HG03159 (cell line): Measurements from ENCODE around the gene IPO4.

Experiments used
- ATAC-seq: cut with Tn5 transposase; IDR thresholded peaks from one replicate; pipeline ENCODE4 v1.9.1; 2021; ENCODE audit warnings: mild to moderate bottlenecking, moderate library complexity; ENCODE audit not compliant: unreplicated experiment

IPO4 gene

DNA sequence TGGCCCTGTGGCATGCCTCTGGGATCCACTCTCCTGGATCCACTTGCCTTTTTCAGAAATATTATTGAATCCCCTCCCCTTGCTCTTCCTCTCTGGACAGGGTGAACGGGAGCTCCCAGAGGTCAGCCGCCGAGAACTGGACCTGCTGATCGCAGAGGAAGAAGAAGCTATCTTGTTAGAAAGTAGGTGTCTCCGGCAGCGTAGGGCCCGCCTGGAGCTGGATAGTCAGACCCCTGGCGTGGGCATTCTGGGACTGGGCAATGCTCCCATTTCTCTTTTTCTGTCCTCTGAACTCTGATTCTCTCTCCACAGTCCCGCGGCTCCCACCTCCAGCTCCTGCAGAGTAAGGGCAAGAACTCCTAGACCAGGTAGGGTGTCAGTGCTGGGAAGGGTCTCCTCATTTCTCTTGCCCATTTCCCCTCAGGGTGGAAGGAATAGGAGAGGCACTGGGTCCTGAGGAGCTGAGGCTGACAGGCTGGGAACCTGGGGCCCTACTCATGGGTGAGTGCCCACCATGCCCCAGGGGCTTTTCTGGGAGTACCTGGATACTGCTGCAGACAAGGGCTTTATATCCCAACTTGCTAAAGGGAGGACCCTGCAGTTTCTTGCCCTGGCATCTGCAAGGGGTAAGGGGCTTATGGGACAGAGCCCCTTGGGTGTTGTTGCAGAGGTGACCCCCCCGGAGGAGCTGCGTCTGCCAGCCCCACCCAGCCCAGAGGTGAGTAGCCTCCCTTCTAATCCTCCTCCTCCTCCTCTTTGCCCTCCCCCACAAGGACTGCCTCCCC is 11.4 kb downstream of the IPO4 start:
- no peak for ATAC-seq

DNA sequence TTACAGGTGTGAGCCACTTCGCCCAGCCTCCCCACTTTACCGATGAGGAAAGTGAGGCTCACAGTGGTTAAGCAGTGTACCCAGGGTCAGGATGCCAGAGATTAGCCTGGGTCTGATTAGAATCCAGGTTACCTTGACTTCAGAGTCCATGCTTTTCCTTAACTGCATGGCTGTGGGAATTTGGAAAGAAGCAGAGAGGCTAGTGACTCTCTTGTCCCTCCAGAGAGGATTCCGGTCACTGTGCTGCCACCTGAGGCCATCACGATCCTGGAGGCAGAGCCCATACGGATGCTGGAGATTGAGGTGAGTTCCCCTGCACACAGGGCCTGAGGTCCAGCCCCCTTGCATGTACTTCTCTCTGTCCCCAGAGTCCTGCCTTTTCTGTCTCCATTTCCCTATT is 12.0 kb downstream of the IPO4 start:
- no peak for ATAC-seq

DNA sequence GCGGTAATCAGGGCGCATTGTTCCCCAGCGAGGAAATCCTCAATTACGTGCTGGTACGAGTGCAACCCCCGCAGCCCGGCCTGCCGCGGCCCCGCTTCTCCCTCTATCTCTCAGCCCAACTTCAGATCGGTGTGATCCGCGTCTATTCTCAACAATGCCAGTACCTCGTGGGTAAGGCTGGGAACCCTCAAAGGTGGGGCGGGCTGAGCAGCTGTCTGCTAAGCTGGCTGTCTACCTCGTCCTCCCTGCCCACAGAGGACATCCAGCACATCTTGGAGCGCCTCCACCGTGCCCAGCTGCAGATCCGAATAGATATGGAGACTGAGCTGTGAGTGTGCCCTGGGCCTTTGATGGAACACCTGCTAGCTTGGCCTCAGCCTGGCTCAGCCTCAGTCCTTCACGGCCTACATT is 15.7 kb downstream of the IPO4 start:
- no peak for ATAC-seq

DNA sequence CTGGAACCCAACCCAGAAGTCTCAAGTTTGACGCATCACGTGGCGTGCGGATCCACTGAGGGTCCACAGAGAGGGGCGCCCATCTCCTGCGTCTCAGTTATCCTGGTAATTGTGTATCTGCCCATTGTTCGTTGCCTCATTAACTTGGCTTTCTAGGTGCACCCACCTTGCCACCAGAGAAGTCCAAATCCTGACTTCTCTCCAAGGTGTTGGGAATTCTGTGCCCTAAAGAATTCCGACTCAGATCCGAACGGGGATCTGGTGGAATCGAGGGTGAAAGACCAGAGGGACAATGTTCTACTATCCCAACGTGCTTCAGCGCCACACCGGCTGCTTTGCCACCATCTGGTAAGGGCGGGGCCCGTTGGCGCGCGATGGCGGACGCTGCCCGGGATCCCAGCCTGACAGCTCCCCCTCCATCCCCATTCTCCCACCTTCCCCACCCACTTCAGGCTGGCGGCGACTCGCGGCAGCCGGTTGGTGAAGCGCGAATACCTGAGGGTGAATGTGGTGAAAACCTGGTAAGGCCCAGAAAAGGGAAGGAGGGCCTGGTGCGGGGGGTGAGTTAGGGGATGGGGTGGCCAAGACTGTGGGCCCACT is 16.3 kb downstream of the IPO4 start:
- no peak for ATAC-seq

DNA sequence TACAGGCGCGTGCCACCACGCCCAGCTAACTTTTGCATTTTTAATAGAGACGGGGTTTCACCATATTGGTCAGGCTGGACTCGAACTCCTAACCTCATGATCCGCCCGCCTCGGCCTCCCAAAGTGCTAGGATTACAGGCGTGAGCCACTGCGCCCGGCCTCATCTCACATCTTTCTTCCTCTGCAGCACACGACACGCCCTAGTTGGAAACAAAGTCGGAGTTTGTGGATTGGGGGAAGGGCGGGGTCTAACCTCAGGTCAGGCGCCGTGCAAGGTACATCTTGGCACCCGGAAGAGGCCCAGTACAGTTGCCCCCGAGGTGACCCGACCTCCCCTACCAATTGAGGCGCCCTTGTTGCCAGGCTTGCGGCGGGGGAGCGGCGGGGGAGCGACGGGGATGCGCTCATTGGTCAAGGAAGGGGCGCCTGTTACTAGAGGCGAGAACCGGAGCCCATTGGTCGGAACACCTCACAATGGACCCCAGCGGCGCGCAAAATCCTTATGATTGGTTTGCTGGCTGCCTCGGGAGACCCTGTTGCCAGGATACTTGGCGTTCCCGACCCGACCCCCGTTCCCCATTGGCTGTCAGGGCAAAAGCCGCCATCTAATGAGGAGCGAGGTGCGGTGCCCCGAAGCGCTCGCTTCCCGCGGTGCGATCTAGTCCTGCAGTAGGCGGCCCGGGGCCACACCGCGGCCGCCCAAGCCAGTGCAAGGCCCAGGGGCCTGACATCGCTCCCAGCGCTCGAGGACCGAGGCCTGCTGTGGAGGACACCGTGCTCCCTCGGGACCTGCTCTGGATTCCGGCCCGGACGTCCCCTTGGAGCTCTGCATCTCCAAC is 17.0 kb downstream of the IPO4 start, which contains the start of gene REC8:
REC8 (plus strand) TSS at position 659 of the 839 bp plus-strand sequence. CDS start 473 bp downstream, outside the sequence.
- ATAC-seq, result peak; percentile 80

DNA sequence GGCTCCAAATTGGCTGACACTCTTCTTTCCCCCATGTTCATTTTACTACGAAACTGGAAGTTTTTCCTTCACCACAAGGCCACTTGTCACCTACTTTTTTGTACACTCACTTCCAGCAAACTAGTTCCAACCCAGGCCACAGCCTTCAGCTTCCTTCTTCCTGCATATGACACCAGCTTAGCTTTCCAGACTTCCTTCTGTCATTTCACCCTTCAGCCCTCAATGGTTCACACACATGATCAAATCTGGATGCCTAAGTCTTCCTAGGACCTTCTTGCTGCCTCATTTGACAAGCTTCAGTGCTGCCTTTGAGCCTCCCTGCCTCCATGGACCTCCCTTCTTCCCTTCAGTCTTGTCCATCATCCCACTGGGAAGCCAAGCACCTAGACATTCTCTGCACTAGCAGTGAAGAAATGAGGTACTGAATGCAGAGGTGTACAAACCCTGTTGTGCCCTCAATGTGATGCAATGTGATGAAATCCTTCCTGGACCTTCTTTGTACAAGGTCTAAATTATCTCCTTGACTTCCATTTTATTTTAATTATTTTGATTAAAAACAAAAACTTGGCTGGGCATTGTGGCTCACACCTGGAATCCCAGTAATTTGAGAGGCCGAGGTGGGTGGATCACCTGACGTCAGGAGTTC is 21.0 kb downstream of the IPO4 start:
- no peak for ATAC-seq

DNA sequence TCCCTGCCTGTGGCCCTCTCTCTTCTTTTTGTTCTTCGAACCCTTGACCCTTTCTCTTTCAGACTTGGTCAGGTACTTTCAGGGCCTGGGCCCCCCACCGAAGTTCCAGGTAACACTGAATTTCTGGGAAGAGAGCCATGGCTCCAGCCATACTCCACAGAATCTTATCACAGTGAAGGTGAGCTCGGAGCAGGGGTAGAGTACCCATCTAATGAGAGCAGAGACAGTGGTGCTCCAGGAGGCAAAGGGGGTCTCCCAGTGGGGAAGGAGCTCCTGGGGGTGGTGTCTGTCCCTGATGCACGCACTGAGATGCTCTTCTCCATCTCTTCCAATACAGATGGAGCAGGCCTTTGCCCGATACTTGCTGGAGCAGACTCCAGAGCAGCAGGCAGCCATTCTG is 22.8 kb downstream of the IPO4 start:
- no peak for ATAC-seq

DNA sequence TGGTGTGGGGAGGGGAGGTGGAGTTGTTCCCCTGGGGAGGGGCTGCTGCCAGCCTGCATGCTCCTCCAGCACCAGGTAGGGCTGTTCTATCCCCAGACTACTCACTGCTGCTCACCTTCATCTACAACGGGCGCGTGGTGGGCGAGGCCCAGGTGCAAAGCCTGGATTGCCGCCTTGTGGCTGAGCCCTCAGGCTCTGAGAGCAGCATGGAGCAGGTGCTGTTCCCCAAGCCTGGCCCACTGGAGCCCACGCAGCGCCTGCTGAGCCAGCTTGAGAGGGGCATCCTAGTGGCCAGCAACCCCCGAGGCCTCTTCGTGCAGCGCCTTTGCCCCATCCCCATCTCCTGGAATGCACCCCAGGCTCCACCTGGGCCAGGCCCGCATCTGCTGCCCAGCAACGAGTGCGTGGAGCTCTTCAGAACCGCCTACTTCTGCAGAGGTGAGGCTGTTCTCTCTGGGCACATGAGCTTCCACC is 24.1 kb downstream of the IPO4 start:
- ATAC-seq, result no peak

DNA sequence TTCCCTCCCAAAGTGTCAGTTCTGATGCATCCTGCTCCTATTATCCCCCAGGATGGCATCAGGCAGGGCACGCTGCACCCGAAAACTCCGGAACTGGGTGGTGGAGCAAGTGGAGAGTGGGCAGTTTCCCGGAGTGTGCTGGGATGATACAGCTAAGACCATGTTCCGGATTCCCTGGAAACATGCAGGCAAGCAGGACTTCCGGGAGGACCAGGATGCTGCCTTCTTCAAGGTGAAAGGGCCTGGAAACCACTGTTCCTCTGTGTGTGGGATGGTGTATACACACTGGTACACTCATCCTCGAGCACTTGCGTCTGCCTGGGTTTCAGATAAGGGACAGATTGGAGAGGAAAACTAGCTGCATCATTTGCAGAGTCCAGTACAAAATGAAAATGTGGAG is 26.5 kb downstream of the IPO4 start:
- no peak for ATAC-seq

DNA sequence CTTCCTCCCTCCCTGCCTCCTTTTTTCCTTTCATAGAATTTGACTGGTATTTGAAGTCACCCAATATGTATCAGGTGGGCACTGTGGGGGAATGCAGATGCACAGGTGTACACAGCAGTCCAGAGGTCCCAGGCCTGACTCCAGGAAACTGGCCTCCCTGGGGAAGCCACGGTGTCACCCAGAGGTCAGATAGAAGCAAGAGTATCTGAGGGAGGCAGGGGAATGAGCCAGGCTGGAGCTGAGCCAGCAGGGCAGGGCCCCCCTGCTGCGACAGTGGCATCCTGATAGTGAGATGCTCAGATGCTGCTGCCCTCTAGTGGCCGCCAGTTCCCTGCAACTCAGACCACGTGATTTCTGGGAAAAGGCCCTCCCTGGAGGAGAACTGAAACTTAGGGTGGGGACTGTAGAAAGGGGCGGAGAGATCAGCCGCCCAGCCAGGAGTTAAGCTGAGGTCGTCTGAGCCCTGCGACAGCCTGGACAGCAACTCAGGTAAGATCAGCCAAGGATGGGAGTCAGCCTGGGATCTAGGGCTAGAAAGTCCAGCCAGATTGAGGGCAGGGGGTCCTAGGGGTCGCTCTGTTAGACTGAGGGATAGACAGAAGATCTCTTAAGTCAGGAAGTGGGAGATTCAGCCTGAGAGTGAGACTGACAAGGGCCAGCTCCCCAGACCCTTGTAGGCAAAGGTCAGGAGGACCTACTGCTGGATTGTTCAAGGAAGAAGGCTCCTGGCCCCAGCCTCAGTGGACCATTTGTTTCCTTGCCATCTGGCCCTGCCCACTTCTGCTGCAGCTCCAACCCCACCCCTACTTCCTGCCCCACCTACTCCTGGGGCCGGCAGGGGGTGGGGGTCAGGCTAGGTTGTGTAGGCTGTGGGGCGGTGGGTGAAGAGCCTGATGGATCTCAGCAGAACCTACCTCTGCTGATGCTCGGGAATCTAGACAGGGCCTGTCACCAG is 27.5 kb downstream of the IPO4 start, which contains the start of gene IRF9:
IRF9 (plus strand) TSS at position 416 of the 955 bp plus-strand sequence. CDS start 880 bp downstream, outside the sequence.
- peak; percentile 76 for ATAC-seq

DNA sequence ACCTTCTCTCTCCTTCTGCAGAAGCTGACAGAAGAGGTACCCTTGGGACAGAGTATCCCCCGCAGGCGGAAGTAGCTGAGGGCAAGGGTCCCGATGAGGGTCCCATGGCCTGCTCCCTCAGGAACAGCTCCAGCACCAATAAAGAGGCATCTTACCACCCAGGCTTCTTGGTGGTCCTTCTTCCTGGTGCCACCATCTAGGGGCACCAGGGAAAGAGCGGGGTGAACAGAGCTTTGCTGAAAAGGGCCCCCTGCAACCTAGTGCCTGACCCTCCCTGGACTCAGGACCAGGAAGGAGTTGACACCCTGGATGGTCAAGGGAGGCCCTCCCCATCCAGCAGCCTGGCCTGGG is 28.1 kb downstream of the IPO4 start:
- ATAC-seq, result no peak

DNA sequence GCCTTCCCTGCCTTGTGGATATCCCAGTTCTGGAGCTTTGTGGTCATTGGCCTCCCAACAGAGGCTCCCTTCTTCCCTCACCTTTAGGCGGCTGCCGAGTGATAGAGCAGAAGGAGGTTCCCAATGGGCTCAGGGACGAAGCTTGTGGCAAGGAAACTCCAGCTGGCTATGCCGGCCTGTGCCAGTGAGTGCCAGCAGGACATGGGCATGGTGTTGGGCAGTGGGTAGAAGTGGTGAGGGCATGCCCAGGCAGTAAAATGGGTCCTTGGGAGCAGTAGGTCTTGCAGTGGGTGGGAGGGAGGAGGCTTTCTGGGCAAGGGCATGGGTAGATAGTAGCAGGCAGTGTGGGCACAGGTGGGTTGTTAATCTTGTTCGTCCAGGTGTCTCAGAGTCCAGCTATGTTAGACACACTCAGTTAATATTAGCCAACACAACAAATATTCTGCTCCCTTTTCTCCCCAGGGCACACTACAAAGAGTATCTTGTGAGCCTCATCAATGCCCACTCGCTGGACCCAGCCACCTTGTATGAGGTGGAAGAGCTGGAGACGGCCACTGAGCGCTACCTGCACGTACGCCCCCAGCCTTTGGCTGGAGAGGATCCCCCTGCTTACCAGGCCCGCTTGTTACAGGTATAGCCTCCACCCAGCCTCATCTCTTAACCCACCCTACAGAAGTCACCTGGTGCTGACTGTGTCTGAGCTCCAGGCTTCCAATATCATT is 28.7 kb downstream of the IPO4 start:
- no peak for ATAC-seq

DNA sequence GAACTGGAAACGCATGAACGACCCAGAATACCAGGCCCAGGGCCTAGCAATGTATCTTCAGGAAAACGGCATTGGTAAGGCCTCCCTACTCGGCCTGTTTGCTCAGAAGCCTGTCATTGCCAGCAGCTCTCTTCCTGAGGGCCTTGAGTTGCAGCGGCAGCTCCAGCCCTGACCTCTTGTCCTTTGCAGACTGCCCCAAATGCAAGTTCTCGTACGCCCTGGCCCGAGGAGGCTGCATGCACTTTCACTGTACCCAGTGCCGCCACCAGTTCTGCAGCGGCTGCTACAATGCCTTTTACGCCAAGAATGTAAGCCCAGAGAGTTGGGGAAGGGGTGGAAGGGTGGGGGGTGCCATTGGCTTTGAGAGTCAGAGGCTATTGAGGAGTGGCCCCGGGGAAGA is 31.3 kb downstream of the IPO4 start:
- ATAC-seq, result no peak

DNA sequence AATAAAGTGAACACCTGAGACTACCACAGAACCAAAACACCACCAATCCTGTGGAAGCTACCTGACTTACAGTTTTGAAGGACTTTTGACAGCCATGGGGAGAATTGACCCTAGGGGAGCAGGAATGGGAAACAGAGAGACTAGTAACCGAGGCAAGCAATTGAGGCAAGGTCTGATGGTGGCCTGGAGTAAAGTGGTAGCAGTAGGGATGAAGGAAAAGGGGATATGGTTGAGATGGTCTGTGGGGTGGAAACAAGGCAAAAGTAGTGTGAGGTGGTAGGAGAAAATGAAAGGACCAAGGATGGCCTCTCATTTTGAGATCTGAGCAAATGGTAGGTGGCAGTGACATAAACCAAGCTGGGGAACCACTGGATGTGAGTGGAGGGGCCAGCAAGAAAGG is 31.8 kb downstream of the IPO4 start:
- ATAC-seq, result no peak

DNA sequence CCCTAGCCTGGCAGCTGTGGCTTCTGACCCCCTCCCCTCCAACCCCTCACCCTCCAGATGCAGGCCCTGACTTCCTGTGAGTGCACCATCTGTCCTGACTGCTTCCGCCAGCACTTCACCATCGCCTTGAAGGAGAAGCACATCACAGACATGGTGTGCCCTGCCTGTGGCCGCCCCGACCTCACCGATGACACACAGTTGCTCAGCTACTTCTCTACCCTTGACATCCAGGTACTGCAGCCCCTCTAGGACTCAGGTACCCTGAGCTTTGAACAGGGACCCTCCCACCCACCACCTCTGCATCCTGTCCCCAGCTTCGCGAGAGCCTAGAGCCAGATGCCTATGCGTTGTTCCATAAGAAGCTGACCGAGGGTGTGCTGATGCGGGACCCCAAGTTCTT is 33.5 kb downstream of the IPO4 start:
- no peak for ATAC-seq

DNA sequence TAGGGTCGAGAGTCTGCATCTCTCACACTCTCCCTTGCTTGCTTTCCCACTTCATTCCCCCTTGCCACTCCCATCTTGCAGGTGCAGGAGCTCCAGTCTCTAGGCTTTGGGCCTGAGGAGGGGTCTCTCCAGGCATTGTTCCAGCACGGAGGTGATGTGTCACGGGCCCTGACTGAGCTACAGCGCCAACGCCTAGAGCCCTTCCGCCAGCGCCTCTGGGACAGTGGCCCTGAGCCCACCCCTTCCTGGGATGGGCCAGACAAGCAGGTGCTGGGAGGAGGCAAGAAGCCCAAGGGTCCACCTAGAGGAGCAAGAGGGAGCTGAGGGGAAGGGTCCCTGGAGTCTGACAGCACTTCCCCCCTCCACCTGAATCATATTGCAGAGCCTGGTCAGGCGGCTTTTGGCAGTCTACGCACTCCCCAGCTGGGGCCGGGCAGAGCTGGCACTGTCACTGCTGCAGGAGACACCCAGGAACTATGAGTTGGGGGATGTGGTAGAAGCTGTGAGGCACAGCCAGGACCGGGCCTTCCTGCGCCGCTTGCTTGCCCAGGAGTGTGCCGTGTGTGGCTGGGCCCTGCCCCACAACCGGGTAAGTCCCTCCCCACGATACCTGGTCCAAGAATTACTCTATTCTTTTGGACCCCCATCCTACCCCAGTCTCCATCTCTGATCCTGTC is 37.1 kb downstream of the IPO4 start:
- ATAC-seq, result no peak

DNA sequence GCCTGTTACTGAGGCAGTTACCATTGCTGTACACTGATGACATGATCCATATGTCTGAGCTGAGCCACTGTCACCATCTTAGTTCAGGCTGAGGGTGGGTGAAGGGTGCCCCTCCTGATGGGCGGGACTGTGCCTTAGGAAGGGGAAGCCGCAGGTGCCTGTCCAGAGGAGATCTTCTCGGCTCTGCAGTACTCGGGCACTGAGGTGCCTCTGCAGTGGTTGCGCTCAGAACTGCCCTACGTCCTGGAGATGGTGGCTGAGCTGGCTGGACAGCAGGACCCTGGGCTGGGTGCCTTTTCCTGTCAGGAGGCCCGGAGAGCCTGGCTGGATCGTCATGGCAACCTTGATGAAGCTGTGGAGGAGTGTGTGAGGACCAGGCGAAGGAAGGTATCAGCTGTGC is 37.6 kb downstream of the IPO4 start:
- ATAC-seq, result no peak

DNA sequence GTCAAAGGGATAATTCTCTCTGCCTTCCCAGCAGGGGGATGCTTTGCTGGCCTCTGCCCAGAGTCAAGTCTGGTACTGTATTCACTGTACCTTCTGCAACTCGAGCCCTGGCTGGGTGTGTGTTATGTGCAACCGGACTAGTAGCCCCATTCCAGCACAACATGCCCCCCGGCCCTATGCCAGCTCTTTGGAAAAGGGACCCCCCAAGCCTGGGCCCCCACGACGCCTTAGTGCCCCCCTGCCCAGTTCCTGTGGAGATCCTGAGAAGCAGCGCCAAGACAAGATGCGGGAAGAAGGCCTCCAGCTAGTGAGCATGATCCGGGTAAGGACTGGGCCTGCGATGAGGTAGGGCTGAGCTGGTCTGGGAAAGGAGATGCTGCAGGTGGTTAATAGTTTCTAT is 38.0 kb downstream of the IPO4 start:
- ATAC-seq, result no peak

DNA sequence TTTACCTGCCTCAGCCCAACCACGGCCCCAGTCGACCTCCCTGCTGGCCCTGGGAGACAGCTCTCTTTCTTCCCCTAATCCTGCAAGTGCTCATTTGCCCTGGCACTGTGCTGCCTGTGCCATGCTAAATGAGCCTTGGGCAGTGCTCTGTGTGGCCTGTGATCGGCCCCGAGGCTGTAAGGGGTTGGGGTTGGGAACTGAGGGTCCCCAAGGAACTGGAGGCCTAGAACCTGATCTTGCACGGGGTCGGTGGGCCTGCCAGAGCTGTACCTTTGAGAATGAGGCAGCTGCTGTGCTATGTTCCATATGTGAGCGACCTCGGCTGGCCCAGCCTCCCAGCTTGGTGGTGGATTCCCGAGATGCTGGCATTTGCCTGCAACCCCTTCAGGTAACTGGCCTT is 38.6 kb downstream of the IPO4 start:
- no peak for ATAC-seq
